ENCODE results near the gene MRPS17.

Gene MRPS17

GRCh38 chr7:55928006-55928767 lies 23.5 kb upstream of the MRPS17 start:
- Histone ChIP-seq H3K14ac (ENCODE audit: low read length) (no peak overlapping the region), H3K27me3 (ENCODE audit: control insufficient read depth in 3 of 3, insufficient read depth in 3 of 3, low read depth in 1 of 3, low read length in 3 of 3) (no peaks in the 10 kb centered on the region), H2BK12ac (ENCODE audit: low read length) (no peak overlapping the region), H3K27ac (replicated peaks; ENCODE audit: low read length) (no peak overlapping the region), H3K4ac (ENCODE audit: low read length) (no peak overlapping the region), H3K9me3 (replicated peaks in 1 of 2; ENCODE audit: control insufficient read depth in 2 of 2, insufficient read depth in 1 of 2, low read depth in 1 of 2, low read length in 2 of 2) (peaks cover 0 to 3% of the 10 kb centered on the region in 2 donors), H3K9ac (ENCODE audit: low read depth, low read length, poor library complexity) (no peak overlapping the region), H4K91ac (ENCODE audit: low read depth, low read length, poor library complexity) (no peak overlapping the region), H3K4me1 (ENCODE audit: control insufficient read depth in 2 of 2, insufficient read depth in 1 of 2, low read depth in 1 of 2, low read length in 2 of 2) (no peaks in the 10 kb centered on the region), H2BK15ac (ENCODE audit: low read length) (no peak overlapping the region), H3K36me3 (replicated peaks in 1 of 2; ENCODE audit: control insufficient read depth in 2 of 2, insufficient read depth in 2 of 2, low read length in 2 of 2) (peaks cover 3 to 30% of the 10 kb centered on the region in 2 donors), H3K79me1 (ENCODE audit: low read depth, low read length) (no peaks in the 10 kb centered on the region), H3K4me2 (ENCODE audit: insufficient read depth, low read length, poor library complexity, severe bottlenecking) (no peak overlapping the region), H3K18ac (ENCODE audit: low read length) (no peak overlapping the region), H2BK120ac (ENCODE audit: low read depth, low read length) (no peak overlapping the region), H3K23ac (ENCODE audit: low read depth, low read length, poor library complexity) (no peak overlapping the region), H2BK5ac (ENCODE audit: low read length) (no peak overlapping the region), H2AFZ (ENCODE audit: low read length) (no peak overlapping the region), H4K8ac (ENCODE audit: low read depth, low read length) (no peak overlapping the region), H3K4me3 (ENCODE audit: low read length in 2 of 2) (no peak overlapping the region), H2AK5ac (ENCODE audit: low read depth, low read length) (no peak overlapping the region)
- no peak for DNase-seq (ENCODE audit: low spot score)
- WGBS, 2 donors (ENCODE audit: extremely low coverage in 2 of 2, insufficient read length in 2 of 2, insufficient replicate concordance in 1 of 2), result no CpG with 5 or more reads among the region's 5 CpGs

DNA sequence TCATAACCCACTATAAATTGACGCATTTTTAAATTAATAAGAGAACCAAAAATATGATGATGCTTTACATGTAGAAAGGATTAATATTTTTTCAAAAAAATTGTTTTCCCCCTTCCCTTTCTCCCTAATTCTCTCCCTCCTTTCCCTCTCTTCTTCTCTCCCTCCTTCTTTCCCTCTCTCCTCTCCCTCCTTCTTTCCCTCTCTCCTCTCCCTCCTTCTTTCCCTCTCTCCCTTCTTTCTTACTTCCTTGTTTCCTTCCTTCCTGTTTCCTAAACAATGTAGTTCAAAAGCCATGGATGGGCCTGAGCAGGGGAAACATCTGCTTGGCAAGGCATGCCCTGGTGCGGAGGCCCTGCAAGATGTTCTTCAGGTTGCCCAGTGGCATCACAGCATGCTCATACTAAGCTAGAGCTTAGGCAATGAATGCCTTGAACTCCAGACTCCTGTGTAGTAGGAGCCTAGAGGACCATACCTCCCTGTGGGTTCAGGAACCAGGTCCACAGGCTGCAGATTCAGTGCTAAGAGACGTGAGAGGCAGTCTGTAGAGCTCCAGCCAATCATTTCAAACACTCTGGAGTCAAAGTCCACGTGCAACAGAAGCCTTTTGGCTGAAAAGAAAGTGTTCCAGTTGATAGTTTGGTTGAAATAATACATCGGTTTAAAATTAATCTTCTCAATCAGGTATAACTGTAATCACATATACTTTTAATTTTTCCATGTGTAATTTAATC lies 20.1 kb upstream of the MRPS17 start:
- Histone ChIP-seq H3K23ac (ENCODE audit: low read depth, low read length, poor library complexity) (no peak overlapping the region), H3K4me3 (ENCODE audit: low read length in 2 of 2) (peak overlapping the region in 1 of 2 donors; percentile 7), H3K14ac (ENCODE audit: low read length) (no peak overlapping the region), H3K27ac (replicated peaks; ENCODE audit: low read length) (no peak overlapping the region), H2BK12ac (ENCODE audit: low read length) (no peak overlapping the region), H3K4me1 (ENCODE audit: control insufficient read depth in 2 of 2, insufficient read depth in 1 of 2, low read depth in 1 of 2, low read length in 2 of 2) (no peaks in the 10 kb centered on the region), H4K91ac (ENCODE audit: low read depth, low read length, poor library complexity) (no peak overlapping the region), H3K79me1 (ENCODE audit: low read depth, low read length) (no peaks in the 10 kb centered on the region), H3K4ac (ENCODE audit: low read length) (no peak overlapping the region), H2BK120ac (ENCODE audit: low read depth, low read length) (no peak overlapping the region), H3K9ac (ENCODE audit: low read depth, low read length, poor library complexity) (no peak overlapping the region), H2BK15ac (ENCODE audit: low read length) (no peak overlapping the region), H2AFZ (ENCODE audit: low read length) (no peak overlapping the region), H3K27me3 (ENCODE audit: control insufficient read depth in 3 of 3, insufficient read depth in 3 of 3, low read depth in 1 of 3, low read length in 3 of 3) (no peaks in the 10 kb centered on the region), H2BK5ac (ENCODE audit: low read length) (no peak overlapping the region), H2AK5ac (ENCODE audit: low read depth, low read length) (no peak overlapping the region), H3K36me3 (replicated peaks in 1 of 2; ENCODE audit: control insufficient read depth in 2 of 2, insufficient read depth in 2 of 2, low read length in 2 of 2) (peaks cover 0 to 8% of the 10 kb centered on the region in 2 donors), H3K9me3 (replicated peaks in 1 of 2; ENCODE audit: control insufficient read depth in 2 of 2, insufficient read depth in 1 of 2, low read depth in 1 of 2, low read length in 2 of 2) (peaks cover 6 to 12% of the 10 kb centered on the region in 2 donors), H3K18ac (ENCODE audit: low read length) (no peak overlapping the region), H3K4me2 (ENCODE audit: insufficient read depth, low read length, poor library complexity, severe bottlenecking) (no peak overlapping the region), H4K8ac (ENCODE audit: low read depth, low read length) (no peak overlapping the region)
- WGBS, 2 donors (ENCODE audit: extremely low coverage in 2 of 2, insufficient read length in 2 of 2, insufficient replicate concordance in 1 of 2), result no CpG with 5 or more reads among the region's 5 CpGs
- DNase-seq (ENCODE audit: low spot score), result no peak

DNA sequence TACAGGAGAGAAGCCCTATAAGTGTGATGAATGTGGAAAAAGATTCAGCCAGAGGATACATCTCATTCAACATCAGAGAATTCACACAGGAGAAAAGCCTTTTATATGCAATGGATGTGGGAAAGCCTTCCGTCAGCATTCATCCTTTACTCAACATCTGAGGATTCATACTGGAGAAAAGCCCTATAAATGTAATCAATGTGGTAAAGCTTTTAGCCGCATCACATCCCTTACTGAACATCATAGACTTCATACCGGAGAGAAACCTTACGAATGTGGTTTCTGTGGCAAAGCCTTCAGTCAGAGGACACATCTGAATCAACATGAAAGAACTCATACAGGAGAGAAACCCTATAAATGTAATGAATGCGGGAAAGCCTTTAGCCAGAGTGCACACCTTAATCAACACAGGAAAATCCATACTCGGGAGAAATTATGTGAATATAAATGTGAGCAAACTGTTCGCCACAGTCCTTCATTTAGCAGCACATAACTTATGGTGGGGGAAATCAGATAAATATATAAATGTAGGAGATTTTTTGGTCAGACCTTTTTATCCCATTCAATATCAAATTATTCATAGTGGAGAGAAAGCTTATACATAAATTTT lies 12.1 kb upstream of the MRPS17 start:
- Histone ChIP-seq H3K36me3 (replicated peaks in 1 of 2; ENCODE audit: control insufficient read depth in 2 of 2, insufficient read depth in 2 of 2, low read length in 2 of 2) (peaks cover 4 to 10% of the 10 kb centered on the region in 2 donors), H3K4ac (ENCODE audit: low read length) (no peak overlapping the region), H3K4me2 (ENCODE audit: insufficient read depth, low read length, poor library complexity, severe bottlenecking) (no peak overlapping the region), H3K4me1 (ENCODE audit: control insufficient read depth in 2 of 2, insufficient read depth in 1 of 2, low read depth in 1 of 2, low read length in 2 of 2) (no peaks in the 10 kb centered on the region), H3K14ac (ENCODE audit: low read length) (no peak overlapping the region), H3K27me3 (ENCODE audit: control insufficient read depth in 3 of 3, insufficient read depth in 3 of 3, low read depth in 1 of 3, low read length in 3 of 3) (no peaks in the 10 kb centered on the region), H4K8ac (ENCODE audit: low read depth, low read length) (no peak overlapping the region), H4K91ac (ENCODE audit: low read depth, low read length, poor library complexity) (no peak overlapping the region), H3K79me1 (ENCODE audit: low read depth, low read length) (no peaks in the 10 kb centered on the region), H2AK5ac (ENCODE audit: low read depth, low read length) (no peak overlapping the region), H2BK12ac (ENCODE audit: low read length) (no peak overlapping the region), H2BK15ac (ENCODE audit: low read length) (no peak overlapping the region), H3K9ac (ENCODE audit: low read depth, low read length, poor library complexity) (no peak overlapping the region), H3K9me3 (replicated peaks in 1 of 2; ENCODE audit: control insufficient read depth in 2 of 2, insufficient read depth in 1 of 2, low read depth in 1 of 2, low read length in 2 of 2) (peaks cover 9 to 47% of the 10 kb centered on the region in 2 donors), H3K23ac (ENCODE audit: low read depth, low read length, poor library complexity) (no peak overlapping the region), H3K4me3 (ENCODE audit: low read length in 2 of 2) (no peak overlapping the region), H2AFZ (ENCODE audit: low read length) (no peak overlapping the region), H2BK120ac (ENCODE audit: low read depth, low read length) (no peak overlapping the region), H3K27ac (replicated peaks; ENCODE audit: low read length) (no peak overlapping the region), H3K18ac (ENCODE audit: low read length) (no peak overlapping the region), H2BK5ac (ENCODE audit: low read length) (no peak overlapping the region)
- DNase-seq (ENCODE audit: low spot score), result no peak
- no CpG with 5 or more reads among the region's 7 CpGs for WGBS, 2 donors (ENCODE audit: extremely low coverage in 2 of 2, insufficient read length in 2 of 2, insufficient replicate concordance in 1 of 2)

DNA sequence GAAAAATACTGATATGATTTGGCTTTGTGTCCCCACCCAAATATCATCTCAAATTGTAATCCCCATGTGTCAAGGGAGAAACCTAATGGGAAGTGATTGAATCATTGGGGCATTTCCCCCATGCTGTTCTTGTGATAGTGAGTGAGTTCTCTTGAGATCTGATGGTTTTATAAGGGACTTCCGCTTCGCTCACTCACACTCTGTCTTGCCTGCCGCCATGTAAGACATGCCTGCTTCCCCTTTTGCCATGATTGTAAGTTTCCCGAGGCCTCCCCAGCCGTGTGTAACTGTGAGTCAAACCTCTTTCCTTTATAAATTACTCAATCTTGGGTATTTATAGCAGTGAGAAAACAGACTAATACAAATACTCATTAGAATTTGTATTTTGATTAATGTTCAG lies 5.1 kb upstream of the MRPS17 start:
- WGBS, 2 donors (ENCODE audit: extremely low coverage in 2 of 2, insufficient read length in 2 of 2, insufficient replicate concordance in 1 of 2), result no CpG with 5 or more reads among the region's 5 CpGs
- H3K14ac ChIP-seq (ENCODE audit: low read length), result no peak overlapping the region
- H3K27me3 ChIP-seq (ENCODE audit: control insufficient read depth in 3 of 3, insufficient read depth in 3 of 3, low read depth in 1 of 3, low read length in 3 of 3), result no peaks in the 10 kb centered on the region
- no peak overlapping the region for H3K18ac ChIP-seq (ENCODE audit: low read length)
- no peak overlapping the region for H2BK12ac ChIP-seq (ENCODE audit: low read length)
- no peak overlapping the region for H3K4me3 ChIP-seq (ENCODE audit: low read length in 2 of 2)
- no peak overlapping the region for H3K27ac ChIP-seq (replicated peaks; ENCODE audit: low read length)
- no peak overlapping the region for H2AFZ ChIP-seq (ENCODE audit: low read length)
- no peak overlapping the region for H3K9ac ChIP-seq (ENCODE audit: low read depth, low read length, poor library complexity)
- H2BK15ac ChIP-seq (ENCODE audit: low read length), result no peak overlapping the region
- no peak overlapping the region for H2BK5ac ChIP-seq (ENCODE audit: low read length)
- H2BK120ac ChIP-seq (ENCODE audit: low read depth, low read length), result no peak overlapping the region
- no peak overlapping the region for H3K4ac ChIP-seq (ENCODE audit: low read length)
- H2AK5ac ChIP-seq (ENCODE audit: low read depth, low read length), result no peak overlapping the region
- DNase-seq (ENCODE audit: low spot score), result no peak
- H3K36me3 ChIP-seq (replicated peaks in 1 of 2; ENCODE audit: control insufficient read depth in 2 of 2, insufficient read depth in 2 of 2, low read length in 2 of 2), result peaks cover 0 to 2% of the 10 kb centered on the region in 2 donors
- H3K79me1 ChIP-seq (ENCODE audit: low read depth, low read length), result no peaks in the 10 kb centered on the region
- no peak overlapping the region for H3K4me2 ChIP-seq (ENCODE audit: insufficient read depth, low read length, poor library complexity, severe bottlenecking)
- no peak overlapping the region for H3K23ac ChIP-seq (ENCODE audit: low read depth, low read length, poor library complexity)
- no peak overlapping the region for H4K91ac ChIP-seq (ENCODE audit: low read depth, low read length, poor library complexity)
- no peaks in the 10 kb centered on the region for H3K4me1 ChIP-seq (ENCODE audit: control insufficient read depth in 2 of 2, insufficient read depth in 1 of 2, low read depth in 1 of 2, low read length in 2 of 2)
- peaks cover 3 to 14% of the 10 kb centered on the region in 2 donors for H3K9me3 ChIP-seq (replicated peaks in 1 of 2; ENCODE audit: control insufficient read depth in 2 of 2, insufficient read depth in 1 of 2, low read depth in 1 of 2, low read length in 2 of 2)
- no peak overlapping the region for H4K8ac ChIP-seq (ENCODE audit: low read depth, low read length)
